Spleen (tissue), 7 donors: Measurements from ENCODE around the gene FAM193A.
"Not testable (repeated sequence)": the region's sequence is repeated elsewhere in the genome, so short reads cannot be mapped to it uniquely, and the experiment has no call there.

ENCODE experiments used
- CTCF ChIP-seq, 11 experiments: fragments of 200-600 bp in 7 of 11; fragments of 450-650 bp in 4 of 11; sonication (generic) in 4 of 11; IDR thresholded peaks in 8 of 11; conservative IDR thresholded peaks in 3 of 11; 1 replicate in 7 of 11; 2 replicates in 4 of 11; pipeline versions ENCODE4 v1.4.0 to v1.8.0; 2016 to 2021; ENCODE audit warnings: antibody characterized with exemption in 11 of 11, inconsistent platforms in 4 of 11, mild to moderate bottlenecking in 1 of 11
- POLR2AphosphoS5 ChIP-seq, 3 donors: sonication (generic); formaldehyde crosslinking; IDR thresholded peaks; one replicate each; pipeline ENCODE4 v1.5.1; 2017; ENCODE audit warnings: antibody characterized with exemption in 3 of 3
- donor health status: DM: no; HTN: no; CAD: no; lungs with moderate emphysema.
- donor health status: DM: no; HTN: no; CAD: no.
- donor health status: DM: no; HTN: no; CAD: no.

- TF ChIP-seq POLR2AphosphoS5 (IDR thresholded peaks at IDR 0.05); CTCF (IDR thresholded peaks at IDR 0.05 in 8 of 11, conservative IDR thresholded peaks at IDR 0.05 in 3 of 11): not testable (repeated sequence)
Measured at GRCh38 chr4:2636994-2637393, 100.5 kb downstream of the FAM193A start.
